Measurements from ENCODE around the gene SEMA5B.

The SEMA5B gene

GRCh38 chr3:123055352-123055751 is 27.8 kb upstream of the SEMA5B start:
- no peak for TF ChIP-seq CTCF (conservative IDR thresholded peaks at IDR 0.05; ENCODE audit: low read depth, low read length)
- no peak for DNase-seq (ENCODE audit: low read depth)

DNA sequence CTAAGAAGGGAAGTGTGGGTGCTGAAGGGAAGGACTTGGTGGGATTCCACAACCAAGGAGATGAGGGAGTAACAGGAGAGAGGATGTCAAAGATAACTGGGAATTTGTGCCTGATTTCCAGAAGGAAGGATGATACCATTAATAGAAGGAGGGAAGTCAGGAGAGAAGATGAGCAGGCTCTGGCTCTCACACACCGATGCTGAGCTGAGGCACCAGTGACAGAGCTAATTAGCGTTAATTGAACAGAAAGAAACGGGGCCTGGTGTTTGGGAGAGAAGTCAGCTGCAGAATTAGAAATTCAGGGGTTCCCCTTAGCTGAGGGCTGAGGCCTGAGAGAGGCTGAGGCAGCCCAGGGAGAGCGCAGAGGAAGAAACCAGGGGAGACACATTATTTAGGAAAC is 27.4 kb upstream of the SEMA5B start:
- no peak for DNase-seq (ENCODE audit: low read depth)
- no peak for TF ChIP-seq CTCF (conservative IDR thresholded peaks at IDR 0.05; ENCODE audit: low read depth, low read length)
- no peak overlapping the region for H3K4me3 ChIP-seq (ENCODE audit: low read length)

More at GRCh38 chr3:123055352-123055751, 27.8 kb upstream of the SEMA5B start:
- H3K4me3 ChIP-seq (ENCODE audit: low read length): no peak overlapping the region

- no peak for DNase-seq (ENCODE audit: low read depth)
- no peak overlapping the region for H3K4me3 ChIP-seq (ENCODE audit: low read length)
- no peak for TF ChIP-seq CTCF (conservative IDR thresholded peaks at IDR 0.05; ENCODE audit: low read depth, low read length)
Observed at GRCh38 chr3:123054109-123054778, 26.7 kb upstream of the SEMA5B start.

GRCh38 chr3:123053107-123053506 is 25.5 kb upstream of the SEMA5B start:
- no peak for DNase-seq (ENCODE audit: low read depth)
- no peak overlapping the region for H3K4me3 ChIP-seq (ENCODE audit: low read length)
- no peak for TF ChIP-seq CTCF (conservative IDR thresholded peaks at IDR 0.05; ENCODE audit: low read depth, low read length)

- no peak for DNase-seq (ENCODE audit: low read depth)
- no peak for TF ChIP-seq CTCF (conservative IDR thresholded peaks at IDR 0.05; ENCODE audit: low read depth, low read length)
- no peak overlapping the region for H3K4me3 ChIP-seq (ENCODE audit: low read length)
Observed at GRCh38 chr3:123050666-123051065, 23.1 kb upstream of the SEMA5B start.

DNA sequence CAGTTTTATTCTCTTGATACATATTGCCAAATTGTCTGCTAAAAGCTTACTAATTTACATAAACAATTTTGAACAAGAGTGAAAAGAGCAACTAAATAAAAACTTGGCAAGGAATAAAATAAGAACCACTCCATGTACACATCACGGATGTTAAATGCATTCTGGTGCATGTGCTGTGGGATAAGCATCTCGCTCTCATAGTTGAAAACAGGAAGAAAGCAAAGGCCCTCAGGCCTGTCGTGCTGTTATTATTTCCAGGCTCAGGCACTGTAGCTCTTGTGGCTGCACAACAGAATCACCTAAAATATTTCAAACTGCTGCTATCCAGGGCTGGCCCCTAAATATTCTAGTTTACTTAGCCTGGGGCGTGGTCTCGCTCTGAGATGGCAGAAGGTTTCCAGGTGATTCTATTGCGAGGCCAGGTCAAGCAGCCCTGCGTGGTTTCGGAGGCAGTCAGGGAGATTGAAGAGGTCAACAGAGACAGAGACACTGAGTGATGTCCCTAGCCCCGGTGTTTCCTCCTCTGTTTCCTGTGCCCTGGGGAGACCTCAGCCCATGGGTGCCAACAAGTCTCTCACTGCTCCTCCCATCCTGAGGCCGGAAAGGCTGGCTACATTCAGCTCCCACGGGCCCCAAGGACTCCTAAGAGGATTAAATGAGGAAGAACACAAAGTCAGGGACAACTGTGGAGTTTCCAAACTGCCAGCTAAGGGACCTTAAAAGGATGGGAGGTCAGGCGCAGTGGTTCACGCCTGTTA is 21.1 kb upstream of the SEMA5B start:
- no peak for TF ChIP-seq CTCF (conservative IDR thresholded peaks at IDR 0.05; ENCODE audit: low read depth, low read length)
- H3K4me3 ChIP-seq (ENCODE audit: low read length): no peak overlapping the region
- DNase-seq (ENCODE audit: low read depth): no peak

- no peak for DNase-seq (ENCODE audit: low read depth)
- TF ChIP-seq CTCF (conservative IDR thresholded peaks at IDR 0.05; ENCODE audit: low read depth, low read length): no peak
- no peak overlapping the region for H3K4me3 ChIP-seq (ENCODE audit: low read length)
Observed at GRCh38 chr3:123047062-123047319, 19.4 kb upstream of the SEMA5B start.

Measured in retinal pigment epithelial cell (primary cell).